Stimulated activated effector memory CD8-positive, alpha-beta T cell treated with anti-CD3 and anti-CD28 coated beads, Interleukin-12 subunit alpha, Interleukin-12 subunit beta, amount 100 ng/mL, for 72 hours (primary cell): ENCODE measurements around the gene CDH15.

Experiments
- ATAC-seq: fragments of 150-1000 bp; cut with Tn5 transposase; 2 replicates; pipeline ENCODE4 v1.10.0; 2021
- DNase-seq, 2 donors: peaks; one replicate each; pipeline ENCODE4 v3.0.0; 2021 to 2022; ENCODE audit warnings: low spot score in 2 of 2
- H3K27ac Mint-ChIP-seq: one replicate; pipeline ENCODE4 v1.8.0; 2022; ENCODE audit warnings: mild to moderate bottlenecking, mixed read lengths
- H3K36me3 Mint-ChIP-seq: one replicate; pipeline ENCODE4 v1.8.0; 2022; ENCODE audit warnings: mild to moderate bottlenecking, mixed read lengths
- H3K4me1 Mint-ChIP-seq: one replicate; pipeline ENCODE4 v1.8.0; 2022; ENCODE audit warnings: mixed read lengths
- H3K4me3 Mint-ChIP-seq: one replicate; pipeline ENCODE4 v1.8.0; 2022; ENCODE audit warnings: mild to moderate bottlenecking, mixed read lengths
- H3K9me3 Mint-ChIP-seq: one replicate; pipeline ENCODE4 v1.8.0; 2022; ENCODE audit warnings: mixed read lengths

CDH15 gene

DNA sequence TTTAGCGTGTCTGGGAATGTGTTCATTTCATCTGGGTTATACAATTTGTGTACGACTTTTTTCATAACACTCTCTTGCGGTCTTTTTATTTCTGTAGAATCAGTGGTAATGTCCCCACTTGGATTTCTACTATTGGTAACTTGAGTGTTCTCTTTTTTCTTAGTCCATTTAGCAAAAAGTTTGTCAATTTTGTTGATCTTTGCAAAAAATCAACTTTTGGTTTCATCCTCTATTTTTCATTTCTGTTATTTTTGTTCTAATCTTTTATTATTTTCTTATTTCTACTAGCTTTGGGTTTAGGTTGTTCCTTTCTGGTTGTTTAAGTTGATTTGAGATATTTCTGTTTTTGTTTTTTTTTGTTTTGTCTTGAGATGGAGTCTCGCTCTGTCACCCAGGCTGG, 36.4 kb downstream of the CDH15 start:
- peaks cover 4% of the 10 kb centered on the region for H3K4me1 Mint-ChIP-seq
- no peak overlapping the region for H3K4me3 Mint-ChIP-seq
- H3K9me3 Mint-ChIP-seq: no peaks in the 10 kb centered on the region
- ATAC-seq (no peak), DNase-seq (no peak)
- no peak overlapping the region for H3K27ac Mint-ChIP-seq
- H3K36me3 Mint-ChIP-seq: no peaks in the 10 kb centered on the region

DNA sequence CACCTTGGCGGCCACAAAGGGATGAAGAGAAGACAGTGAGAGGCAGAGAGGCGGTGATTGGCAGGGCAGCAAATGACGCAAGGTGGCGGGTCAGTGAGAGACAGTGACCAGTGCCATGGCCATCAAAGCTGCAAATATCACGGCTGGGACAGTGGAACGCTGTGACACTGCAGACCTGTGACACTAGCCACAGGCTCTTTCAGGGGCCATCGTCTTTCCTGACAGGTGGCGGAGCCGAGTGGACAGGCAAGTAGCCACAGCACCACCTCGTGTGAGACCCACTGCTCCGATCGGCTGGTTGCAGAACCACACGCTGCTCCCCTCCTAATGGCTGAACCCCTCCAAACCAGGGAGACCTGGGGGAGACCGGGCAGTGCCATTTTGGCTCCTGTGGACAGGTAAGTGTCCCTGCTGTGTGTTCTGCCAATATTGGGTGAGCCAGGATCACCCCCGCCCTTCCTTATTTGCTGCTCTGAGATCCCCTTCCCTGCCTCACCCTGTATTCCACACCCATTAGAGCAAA, 38.0 kb downstream of the CDH15 start:
- no peak for DNase-seq
- ATAC-seq: no peak
- no peak overlapping the region for H3K4me3 Mint-ChIP-seq
- no peak overlapping the region for H3K27ac Mint-ChIP-seq
- H3K4me1 Mint-ChIP-seq: no peaks in the 10 kb centered on the region
- no peaks in the 10 kb centered on the region for H3K9me3 Mint-ChIP-seq
- H3K36me3 Mint-ChIP-seq: no peaks in the 10 kb centered on the region

DNA sequence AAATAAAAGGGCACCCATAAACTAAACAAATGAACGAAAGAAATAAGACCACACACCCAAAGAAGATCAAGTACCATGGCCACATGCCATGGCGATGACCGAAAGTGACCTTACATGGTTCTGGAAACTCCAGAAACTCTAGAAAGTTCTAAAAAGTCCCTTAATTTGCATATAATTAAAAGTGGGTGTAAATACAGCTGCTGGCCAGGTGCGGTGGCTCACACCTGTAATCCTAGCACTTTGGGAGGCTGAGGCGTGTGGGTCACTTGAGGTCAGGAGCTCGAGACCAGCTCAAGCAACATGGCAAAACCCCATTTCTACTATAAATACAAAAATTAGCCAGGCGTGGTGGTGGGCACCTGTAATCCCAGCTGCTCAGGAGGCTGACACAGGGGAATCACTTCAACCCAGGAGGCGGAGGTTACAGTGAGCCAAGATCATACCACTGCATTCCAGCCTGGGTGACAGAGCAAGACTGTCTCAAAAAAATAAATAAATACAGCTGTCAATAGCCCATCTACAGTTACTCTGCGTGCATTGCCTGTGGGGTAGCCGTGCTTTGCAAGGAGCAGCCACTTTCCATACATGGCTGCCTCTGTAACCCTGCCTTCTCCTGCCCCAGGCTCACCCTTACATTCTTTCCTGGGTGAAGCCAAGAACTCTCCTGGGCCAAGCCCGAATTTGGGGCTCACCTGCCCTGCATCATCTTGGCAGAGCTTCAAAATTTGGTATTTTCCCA, 38.8 kb downstream of the CDH15 start:
- no peak overlapping the region for H3K27ac Mint-ChIP-seq
- H3K4me3 Mint-ChIP-seq: no peak overlapping the region
- no peaks in the 10 kb centered on the region for H3K9me3 Mint-ChIP-seq
- H3K4me1 Mint-ChIP-seq: no peaks in the 10 kb centered on the region
- H3K36me3 Mint-ChIP-seq: no peaks in the 10 kb centered on the region
- ATAC-seq (no peak), DNase-seq (no peak)

DNA sequence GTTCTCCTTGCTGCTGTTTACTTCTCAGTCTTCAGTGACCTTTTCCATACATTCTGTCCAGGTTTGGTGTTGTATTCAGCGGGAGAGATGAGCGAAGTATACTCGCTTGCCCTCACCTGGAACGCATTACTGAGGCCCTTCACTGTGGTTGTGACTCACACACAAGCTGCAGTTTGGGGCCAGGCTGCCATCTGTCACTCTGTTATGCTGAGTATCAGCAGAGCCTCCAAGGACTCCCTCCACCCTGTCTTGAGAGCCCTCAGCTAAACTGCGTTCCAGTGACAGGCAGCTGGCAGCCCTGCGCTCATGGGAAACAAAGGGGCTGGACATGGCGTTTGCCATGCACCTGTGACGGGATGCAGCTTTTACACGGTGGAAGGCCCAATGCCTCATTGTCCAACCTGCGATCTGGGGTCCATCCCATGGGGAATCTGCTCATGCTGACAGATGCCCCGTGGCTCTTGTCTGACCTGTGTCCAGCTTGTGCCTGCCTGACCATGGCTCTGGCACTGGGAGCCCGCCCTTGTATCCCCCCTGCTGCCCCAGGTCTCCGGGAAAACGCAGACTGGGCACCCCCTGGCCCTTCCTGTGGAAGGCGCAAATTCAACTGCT, 39.5 kb downstream of the CDH15 start:
- Mint-ChIP-seq H3K4me3 (no peak overlapping the region), H3K9me3 (no peaks in the 10 kb centered on the region), H3K4me1 (no peaks in the 10 kb centered on the region), H3K27ac (no peak overlapping the region), H3K36me3 (no peaks in the 10 kb centered on the region)
- DNase-seq (no peak), ATAC-seq (peak; percentile 39)

DNA sequence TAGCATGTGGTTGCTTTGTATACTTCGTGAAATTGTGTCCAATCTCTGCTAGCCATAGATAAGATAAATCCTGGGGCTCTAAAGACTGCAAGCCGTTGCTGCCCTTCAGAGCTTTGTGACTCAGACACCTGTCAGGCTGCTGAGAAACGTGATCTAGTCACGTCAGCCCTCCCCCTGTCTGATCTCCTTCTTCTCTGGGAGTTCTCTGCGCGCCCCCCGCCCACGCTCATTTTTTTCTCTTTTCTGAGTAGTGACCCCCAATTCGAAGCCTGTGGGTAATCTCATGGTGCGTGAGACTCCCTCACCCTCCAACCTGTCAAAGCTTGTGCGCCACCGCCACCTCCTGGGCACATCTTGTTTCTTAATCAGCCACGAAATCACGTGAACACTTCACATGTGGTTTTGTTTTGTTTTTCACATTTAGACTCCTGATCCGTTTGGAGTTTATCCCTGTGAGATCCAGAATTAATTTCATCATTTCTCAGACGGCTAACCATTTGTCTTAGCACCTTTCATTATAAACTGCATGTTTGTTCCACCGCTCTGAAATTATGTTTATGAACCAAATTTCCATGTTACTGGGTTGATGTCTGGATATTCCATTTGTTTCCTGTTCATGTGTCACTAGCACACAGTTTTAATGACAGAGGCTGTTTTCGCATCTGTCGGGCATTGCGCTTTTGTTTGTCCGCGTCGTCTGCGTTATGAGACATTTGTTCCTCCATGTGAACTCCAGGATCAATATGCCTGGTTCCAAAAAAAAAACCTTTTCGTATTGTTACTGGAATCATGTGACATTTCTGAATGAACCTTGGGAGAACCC, 45.0 kb downstream of the CDH15 start:
- ATAC-seq (peak; percentile 73), DNase-seq (peak; percentile 45 to 86)
- Mint-ChIP-seq H3K9me3 (no peaks in the 10 kb centered on the region), H3K4me1 (peaks cover 23% of the 10 kb centered on the region), H3K36me3 (peaks cover 10% of the 10 kb centered on the region), H3K4me3 (peak overlapping the region; percentile 90), H3K27ac (peak overlapping the region; percentile 70)

DNA sequence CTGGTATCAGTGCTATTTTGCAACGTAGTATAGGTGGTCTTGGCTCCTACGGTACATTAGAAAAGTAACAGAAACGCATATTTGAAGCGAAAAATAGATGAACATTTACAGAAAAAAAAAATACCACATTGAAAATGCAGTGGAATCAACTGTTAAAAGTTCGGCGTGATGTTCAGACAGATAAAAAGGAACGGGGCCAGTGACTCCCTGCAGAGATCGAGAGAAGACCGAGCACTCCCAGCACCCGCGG, 45.5 kb downstream of the CDH15 start:
- peaks cover 27% of the 10 kb centered on the region for H3K4me1 Mint-ChIP-seq
- H3K9me3 Mint-ChIP-seq: no peaks in the 10 kb centered on the region
- no peak for DNase-seq
- peaks cover 15% of the 10 kb centered on the region for H3K36me3 Mint-ChIP-seq
- no peak for ATAC-seq
- H3K27ac Mint-ChIP-seq: peak overlapping the region; percentile 70
- H3K4me3 Mint-ChIP-seq: peak overlapping the region; percentile 90

DNA sequence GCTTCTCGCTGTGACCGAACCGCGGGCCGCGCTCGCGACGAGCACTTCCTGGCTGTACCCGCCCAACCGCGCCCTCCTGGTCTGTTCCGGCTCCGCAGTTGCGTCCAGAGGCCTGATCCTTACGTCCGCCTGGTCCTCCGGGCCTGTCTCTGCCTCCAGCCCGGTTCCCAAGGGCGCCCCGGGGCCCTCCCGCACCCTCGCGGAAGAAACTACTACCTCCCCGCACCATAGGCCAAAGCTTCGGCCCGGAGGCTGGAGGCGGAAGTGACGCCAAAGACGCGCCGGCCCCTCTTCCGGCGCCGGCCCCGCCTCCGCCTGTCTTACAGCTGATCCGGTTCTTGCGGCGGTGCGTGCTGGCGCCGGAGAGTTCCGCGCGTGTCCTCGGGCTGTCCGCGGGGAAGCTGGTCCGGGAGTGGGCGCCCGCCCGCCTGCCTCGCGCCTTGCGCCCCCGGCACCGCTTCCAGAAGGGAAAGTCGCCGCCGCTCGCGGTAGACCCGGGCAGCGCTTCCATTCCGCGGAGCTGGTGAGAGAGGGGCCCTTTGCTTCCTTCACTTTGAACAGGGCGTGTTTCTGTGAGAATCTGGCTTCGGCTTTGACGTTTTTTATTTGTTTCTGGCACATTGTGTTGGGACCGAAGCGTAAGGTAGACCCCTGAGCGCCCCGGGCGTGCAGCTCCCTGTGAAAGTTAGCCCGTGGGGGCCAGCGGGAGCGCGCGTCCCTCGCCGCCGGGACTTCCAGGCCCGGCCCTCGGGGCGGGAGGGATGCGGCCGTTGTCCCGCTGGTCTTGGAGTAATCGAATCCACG, 46.0 kb downstream of the CDH15 start, which contains the start of gene ZNF778:
Gene ZNF778 (plus strand): TSS at position 316 of the 804 bp plus-strand sequence. CDS start 3,425 bp downstream, outside the sequence.
- DNase-seq: peak; percentile 68 to 87
- Mint-ChIP-seq H3K4me1 (peaks cover 27% of the 10 kb centered on the region), H3K9me3 (no peaks in the 10 kb centered on the region), H3K4me3 (peak within 1 kb of the TSS; percentile 90), H3K27ac (peak within 1 kb of the TSS; percentile 70), H3K36me3 (peaks cover 21% of the 10 kb centered on the region)
- ATAC-seq: peak; percentile 93

DNA sequence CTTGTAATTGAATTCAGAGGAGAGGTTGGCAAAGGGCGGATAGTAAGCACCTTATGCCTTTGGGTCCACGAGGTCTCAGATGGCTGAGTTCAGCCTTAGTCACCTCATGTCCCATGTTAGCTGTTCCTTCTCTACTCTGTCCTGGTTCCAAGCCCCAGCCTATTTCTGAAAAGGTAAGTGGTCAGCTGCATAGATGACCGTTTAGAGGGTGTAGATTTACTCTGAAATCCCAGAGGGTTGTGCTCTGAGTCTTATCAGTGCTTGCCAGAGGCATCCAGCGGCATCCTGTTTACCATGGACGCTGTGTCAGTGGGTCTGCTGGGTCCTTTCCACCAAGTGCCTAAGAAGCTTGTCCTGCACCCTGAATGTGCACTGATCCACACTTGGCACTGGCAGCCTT, 47.8 kb downstream of the CDH15 start:
- Mint-ChIP-seq H3K9me3 (no peaks in the 10 kb centered on the region), H3K4me3 (peak overlapping the region; percentile 90), H3K36me3 (peaks cover 26% of the 10 kb centered on the region), H3K27ac (no peak overlapping the region), H3K4me1 (peaks cover 27% of the 10 kb centered on the region)
- ATAC-seq: no peak
- DNase-seq: no peak

DNA sequence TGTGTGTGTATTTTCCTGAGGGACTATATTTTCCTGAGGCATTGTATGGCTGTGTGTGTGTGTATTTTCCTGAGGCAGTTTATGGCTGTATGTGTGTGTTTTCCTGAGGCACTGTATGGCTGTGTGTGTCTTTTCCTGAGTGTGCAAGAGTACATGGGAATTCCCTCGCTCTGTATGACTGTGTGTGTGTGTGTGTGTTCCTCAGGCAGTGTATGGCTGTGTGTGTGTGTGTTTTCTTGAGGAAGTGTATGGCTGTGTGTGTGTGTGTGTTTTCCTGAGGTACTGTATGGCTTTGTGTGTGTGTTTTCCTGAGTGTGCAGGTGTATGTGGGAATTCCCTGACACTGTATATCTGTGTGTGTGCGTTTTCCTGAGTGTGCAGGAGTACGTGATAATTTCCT, 50.1 kb downstream of the CDH15 start:
- no peak overlapping the region for H3K4me3 Mint-ChIP-seq
- peaks cover 21% of the 10 kb centered on the region for H3K4me1 Mint-ChIP-seq
- H3K36me3 Mint-ChIP-seq: peaks cover 44% of the 10 kb centered on the region
- H3K9me3 Mint-ChIP-seq: no peaks in the 10 kb centered on the region
- ATAC-seq (no peak), DNase-seq (no peak)
- no peak overlapping the region for H3K27ac Mint-ChIP-seq

DNA sequence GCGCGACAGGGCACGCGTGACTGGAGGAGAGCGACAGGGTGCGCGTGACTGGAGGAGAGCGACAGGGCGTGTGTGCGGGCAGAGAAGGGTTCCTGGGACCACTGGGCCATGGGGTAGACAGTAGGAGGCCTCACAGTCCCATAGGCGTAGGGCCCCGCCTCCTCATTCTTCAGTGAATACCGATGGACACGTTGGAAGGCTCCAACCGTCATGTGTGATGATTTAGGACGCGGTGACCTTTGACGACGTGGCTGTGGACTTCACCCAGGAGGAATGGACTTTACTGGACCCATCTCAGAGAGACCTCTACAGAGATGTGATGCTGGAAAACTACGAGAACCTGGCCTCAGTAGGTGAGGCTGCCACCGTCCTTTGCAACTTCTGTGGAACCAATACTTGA, 51.4 kb downstream of the CDH15 start:
- no peak for ATAC-seq
- Mint-ChIP-seq H3K4me1 (peaks cover 17% of the 10 kb centered on the region), H3K4me3 (no peak overlapping the region), H3K9me3 (peaks cover 2% of the 10 kb centered on the region), H3K36me3 (peaks cover 55% of the 10 kb centered on the region), H3K27ac (peak overlapping the region; percentile 57)
- DNase-seq: no peak

DNA sequence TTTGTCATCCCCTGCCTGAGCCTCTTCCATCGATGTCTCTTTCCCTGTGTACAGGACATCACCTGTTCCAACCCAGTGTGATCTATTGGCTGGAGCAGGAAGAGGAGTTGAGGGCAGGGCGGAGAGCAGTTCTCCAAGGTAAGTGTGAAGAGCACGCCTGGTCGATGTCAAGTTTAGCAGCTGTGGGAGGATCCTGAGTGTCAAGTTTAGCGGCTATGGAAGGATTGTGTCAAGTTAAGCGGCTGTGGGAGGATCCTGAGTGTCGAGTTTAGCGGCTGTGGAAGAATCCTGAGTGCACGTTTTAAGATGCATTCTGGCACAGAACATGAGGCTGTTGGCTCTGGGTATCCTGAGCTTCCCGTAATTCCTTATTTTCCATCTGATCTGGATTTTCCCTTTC, 53.1 kb downstream of the CDH15 start:
- H3K27ac Mint-ChIP-seq: peak overlapping the region; percentile 8
- no peak overlapping the region for H3K4me3 Mint-ChIP-seq

DNA sequence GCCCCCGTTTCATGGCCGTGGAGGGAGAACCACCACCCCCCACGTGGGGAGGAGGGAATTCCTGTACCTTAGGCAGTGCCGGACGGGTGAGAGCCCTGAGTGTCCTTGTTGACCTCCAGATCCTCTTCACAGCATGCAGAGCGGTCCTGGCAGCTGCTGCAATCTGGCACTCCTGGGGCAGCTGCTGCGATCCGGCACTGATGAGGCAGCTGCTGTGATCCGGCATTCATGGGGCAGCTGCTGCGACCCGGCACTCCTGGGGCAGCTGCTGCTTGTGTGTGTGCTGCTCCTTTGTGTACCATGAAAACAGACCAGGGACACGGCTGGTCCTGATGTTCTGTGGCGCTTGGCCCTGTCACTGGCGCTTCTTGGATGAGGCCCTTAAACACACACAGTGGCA, 58.7 kb downstream of the CDH15 start:
- H3K4me1 Mint-ChIP-seq: peaks cover 8% of the 10 kb centered on the region
- DNase-seq (no peak), ATAC-seq (no peak)
- no peak overlapping the region for H3K4me3 Mint-ChIP-seq
- peaks cover 2% of the 10 kb centered on the region for H3K9me3 Mint-ChIP-seq
- H3K27ac Mint-ChIP-seq: no peak overlapping the region
- H3K36me3 Mint-ChIP-seq: peaks cover 39% of the 10 kb centered on the region

More for the DNA sequence above, 53.1 kb downstream of the CDH15 start:
- Mint-ChIP-seq H3K9me3 (peaks cover 2% of the 10 kb centered on the region), H3K4me1 (peaks cover 10% of the 10 kb centered on the region), H3K36me3 (peaks cover 56% of the 10 kb centered on the region)
- no peak for DNase-seq
- no peak for ATAC-seq

DNA sequence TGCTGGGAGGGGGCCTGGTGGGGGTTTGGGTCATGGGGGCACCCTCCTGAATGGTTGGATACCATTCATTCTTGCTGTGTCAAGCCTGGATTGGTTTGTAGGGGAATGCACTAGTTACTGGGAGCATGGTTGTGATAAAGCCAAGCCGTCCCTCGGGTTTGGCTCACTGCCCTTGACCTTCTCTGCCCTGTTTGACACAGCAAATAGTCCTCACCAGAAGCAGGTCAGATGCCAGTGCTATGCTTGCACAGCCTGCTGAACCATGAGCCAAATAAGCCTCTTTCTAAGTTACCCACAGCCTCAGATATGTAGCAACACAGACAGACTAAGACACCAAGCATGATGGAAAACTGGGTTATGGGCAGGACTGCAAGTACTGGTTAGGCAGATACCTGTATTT, 60.6 kb downstream of the CDH15 start:
- peaks cover 8% of the 10 kb centered on the region for H3K4me1 Mint-ChIP-seq
- no peak for DNase-seq
- ATAC-seq: no peak
- peaks cover 2% of the 10 kb centered on the region for H3K9me3 Mint-ChIP-seq
- peaks cover 20% of the 10 kb centered on the region for H3K36me3 Mint-ChIP-seq
- no peak overlapping the region for H3K4me3 Mint-ChIP-seq
- H3K27ac Mint-ChIP-seq: no peak overlapping the region

DNA sequence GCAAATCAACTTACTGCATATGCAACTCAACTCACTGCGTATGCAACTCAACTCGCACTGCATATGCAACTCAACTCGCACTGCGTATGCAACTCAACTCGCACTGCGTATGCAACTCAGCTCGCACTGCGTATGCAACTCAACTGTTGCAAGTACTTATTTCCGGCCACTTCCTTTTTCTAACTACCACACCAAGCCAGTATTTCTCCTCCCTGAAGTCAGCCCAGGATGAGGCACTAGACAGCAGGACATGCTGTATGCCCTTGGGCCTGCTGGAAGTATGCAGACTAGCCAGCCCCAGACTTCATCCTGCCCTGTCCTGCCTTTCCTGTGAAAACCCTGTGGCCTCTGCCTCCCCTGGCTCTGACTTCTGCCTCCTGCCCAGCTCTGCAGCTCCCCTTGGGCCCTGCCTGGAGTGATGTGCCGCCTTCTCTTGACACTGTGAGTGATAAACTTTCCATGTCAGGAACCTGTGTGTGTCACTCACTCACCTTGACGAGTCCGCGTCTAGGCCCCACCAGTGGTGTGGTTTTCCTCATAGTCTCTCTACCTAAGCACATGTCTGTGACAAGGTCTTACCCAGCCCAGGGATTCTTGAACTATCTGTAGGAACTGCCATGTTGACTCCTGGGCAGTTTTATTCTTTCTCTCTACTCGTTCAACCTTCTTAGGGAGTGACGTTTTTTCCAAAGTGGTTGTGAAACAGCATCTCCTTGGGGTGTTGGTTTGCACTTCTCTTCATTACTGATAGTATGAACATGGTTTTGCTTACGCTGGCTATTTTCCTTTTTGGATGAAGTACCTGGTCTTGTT, 62.3 kb downstream of the CDH15 start:
- Mint-ChIP-seq H3K36me3 (peaks cover 10% of the 10 kb centered on the region), H3K4me1 (peaks cover 8% of the 10 kb centered on the region), H3K4me3 (no peak overlapping the region), H3K27ac (no peak overlapping the region), H3K9me3 (no peaks in the 10 kb centered on the region)
- no peak for ATAC-seq
- no peak for DNase-seq
